ENCODE results near the gene HDAC1. TPM values are rescaled to one million over a fixed set of nuclear protein-coding genes. Genes with fewer than 3 reads are reported as not detected.

Gene HDAC1
- total and polyA plus RNA-seq, 2 of the 8 experiments (the other 6 are each of a cell fraction or from before 2014, with no cell fraction given): 111 to 125 TPM

DNA sequence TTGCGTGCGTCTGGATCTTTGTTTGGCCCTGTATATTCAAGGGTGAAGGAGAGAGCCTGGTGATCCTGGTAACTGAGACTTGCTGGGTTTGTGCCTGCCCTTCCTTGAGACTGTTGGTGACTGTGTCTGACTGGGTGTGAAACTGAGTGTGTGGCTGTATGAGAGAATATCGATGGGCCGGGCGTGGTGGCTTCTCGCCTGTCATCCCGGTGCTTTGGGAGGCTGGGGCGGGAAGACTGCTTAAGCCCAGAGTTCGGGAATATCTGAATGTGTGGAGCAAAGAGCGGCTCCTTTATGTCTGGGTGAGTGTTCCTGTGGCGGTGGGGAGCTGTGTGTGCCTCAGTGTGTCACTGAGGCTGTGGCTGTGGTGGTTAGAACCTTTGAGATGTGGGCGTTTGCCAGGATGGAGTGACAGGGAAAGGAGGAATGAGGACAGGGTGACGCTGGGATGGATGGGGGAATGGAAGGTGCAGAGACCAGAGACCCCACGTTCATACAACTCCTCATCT lies 46.8 kb downstream of the HDAC1 start:
- no peak for TF ChIP-seq ZNF274 (IDR thresholded peaks at IDR 0.05; ENCODE audit: borderline replicate concordance, extremely low read depth, low read length)
- TF ChIP-seq GTF2F1 (IDR thresholded peaks at IDR 0.05; ENCODE audit: borderline replicate concordance, low read depth, low read length): no peak
- H3K27me3 ChIP-seq (replicated peaks in 1 of 4; ENCODE audit: control insufficient read depth in 3 of 4, extremely low read depth in 1 of 4, insufficient read depth in 3 of 4, low read length in 3 of 4): peaks cover 0 to 7% (median 2%) of the 10 kb centered on the region in 4 experiments; a peak in 4 of 7 replicates
- no peak overlapping the region for H4K5ac ChIP-seq (ENCODE audit: insufficient read length, low read depth, low read length)
- no peak overlapping the region for H3K27ac ChIP-seq (ENCODE audit: low read depth, low read length)
- H4K8ac ChIP-seq (ENCODE audit: extremely low read depth, insufficient read depth, low read length): no peak overlapping the region
- H3K23me2 ChIP-seq (ENCODE audit: low read depth, low read length): peaks cover 10% of the 10 kb centered on the region; the same call in 1 of the 2 replicates
- H3K23ac ChIP-seq (ENCODE audit: insufficient read length): no peak overlapping the region
- H2AK5ac ChIP-seq (ENCODE audit: low read depth, low read length): peak overlapping the region; percentile 3; the same call in 1 of the 2 replicates
- no peak overlapping the region for H2BK5ac ChIP-seq (ENCODE audit: low read depth, low read length)
- FAIRE-seq (no peak), DNase-seq (ENCODE audit: low read depth in 1 of 2, low spot score in 2 of 2) (no peak)
- no peak overlapping the region for H3K14ac ChIP-seq (ENCODE audit: insufficient read length)
- H3K79me2 ChIP-seq (ENCODE audit: control insufficient read depth in 1 of 2, insufficient read depth in 2 of 2, low read length in 2 of 2): peaks cover 4 to 16% of the 10 kb centered on the region in 2 experiments; a peak in 3 of 4 replicates
- peaks cover 0 to 28% (median 19%) of the 10 kb centered on the region in 4 experiments; a peak in 6 of 7 replicates for H3K4me1 ChIP-seq (replicated peaks in 1 of 4; ENCODE audit: control insufficient read depth in 3 of 4, insufficient read depth in 4 of 4, low read length in 3 of 4)
- no peak overlapping the region for H2AFZ ChIP-seq (ENCODE audit: low read length)
- H3K18ac ChIP-seq (ENCODE audit: extremely low read depth, low read length): no peak overlapping the region
- H2BK12ac ChIP-seq (ENCODE audit: low read depth, low read length): no peak overlapping the region
- H2BK120ac ChIP-seq (replicated peaks; ENCODE audit: low read depth, low read length): no peak overlapping the region
- H3K79me1 ChIP-seq (ENCODE audit: low read depth, low read length): peaks cover 2% of the 10 kb centered on the region; the same call in 1 of the 2 replicates
- ChIA-PET CTCF (ENCODE audit: partially characterized antibody) (interaction anchor here (0.6 kb wide), 1 partner anchor 335 kb away, joined by 3 read pairs; no protein-coding TSS in a partner anchor), POLR2A (ENCODE audit: partially characterized antibody) (interaction anchor here (0.7 to 13.4 kb wide), 3 partner anchors 9 to 91 kb away, joined by 3 to 321 read pairs (median 23); partner anchors contain the start of genes FAM167B and HDAC1)
- no peak overlapping the region for H3K9ac ChIP-seq (replicated peaks in 1 of 4; ENCODE audit: extremely low read depth in 1 of 4, low read depth in 3 of 4, low read length in 3 of 4)
- 88% methylated on average over 14 of the region's 14 CpGs; no CpG with 5 or more reads in 1 of the 2 experiments for WGBS, 2 experiments (ENCODE audit: extremely low coverage in 1 of 2, insufficient coverage in 1 of 2, insufficient read length in 1 of 2, insufficient replicate concordance in 2 of 2, low coverage in 1 of 2, low lambda C conversion rate in 2 of 2, missing lambda C conversion rate in 1 of 2)
- H3K4me3 ChIP-seq (ENCODE audit: extremely low read depth in 1 of 4, insufficient read depth in 2 of 4, low read depth in 3 of 4, low read length in 4 of 4): no peak overlapping the region
- H3K56ac ChIP-seq (replicated peaks; ENCODE audit: insufficient read length, low read depth, low read length): no peak overlapping the region
- H4K91ac ChIP-seq (replicated peaks; ENCODE audit: insufficient read length, low read length): no peak overlapping the region
- H3K4me2 ChIP-seq (ENCODE audit: insufficient read depth in 1 of 2, low read depth in 2 of 2, low read length in 2 of 2): no peak overlapping the region
- peak overlapping the region; percentile 55; the same call in 1 of the 2 replicates for H2BK15ac ChIP-seq (ENCODE audit: low read length)
- peaks cover 2 to 6% of the 10 kb centered on the region in 2 experiments for H4K20me1 ChIP-seq (replicated peaks in 1 of 2; ENCODE audit: control insufficient read depth in 1 of 2, insufficient read depth in 2 of 2, low read length in 2 of 2)
- H3K4ac ChIP-seq (replicated peaks; ENCODE audit: insufficient read length, low read depth, low read length): peak overlapping the region; percentile 12
- no peak overlapping the region for H2BK20ac ChIP-seq (ENCODE audit: low read length)
- no peaks in the 10 kb centered on the region for H3K9me3 ChIP-seq (ENCODE audit: insufficient read depth in 2 of 2, low read depth in 1 of 2, low read length in 1 of 2)
- peaks cover 0 to 12% (median 2%) of the 10 kb centered on the region in 4 experiments; a peak in 4 of 8 replicates for H3K36me3 ChIP-seq (ENCODE audit: control insufficient read depth in 2 of 4, insufficient read depth in 4 of 4, low read length in 3 of 4)
